GM12892 (cell line): ENCODE data around the gene DUSP28.

ENCODE experiments used
- POLR2A ChIP-seq: IDR thresholded peaks from 2 replicates; pipeline ENCODE4 v1.6.1; 2011; ENCODE audit warnings: low read depth, low read length, control low read depth
- TAF1 ChIP-seq: IDR thresholded peaks from 2 replicates; pipeline ENCODE4 v1.6.1; 2011; ENCODE audit warnings: low read depth, mild to moderate bottlenecking, control low read depth, low read length, borderline replicate concordance

GRCh38 chr2:240532031-240532775 lies 28.0 kb upstream of the DUSP28 start:
- TF ChIP-seq POLR2A (no peak), TAF1 (no peak)
